ENCODE results near the gene PTPN14. TPM values are rescaled to one million over a fixed set of nuclear protein-coding genes. Genes with fewer than 3 reads are reported as not detected.
A peak's percentile ranks its signal among the peaks of the same experiment; 100 is the strongest.
"Not testable (repeated sequence)": the region's sequence is repeated elsewhere in the genome, so short reads cannot be mapped to it uniquely, and the experiment has no call there.

The PTPN14 gene
- polyA plus RNA-seq, 1 donor from 2014 or later: 0.08 TPM

DNA sequence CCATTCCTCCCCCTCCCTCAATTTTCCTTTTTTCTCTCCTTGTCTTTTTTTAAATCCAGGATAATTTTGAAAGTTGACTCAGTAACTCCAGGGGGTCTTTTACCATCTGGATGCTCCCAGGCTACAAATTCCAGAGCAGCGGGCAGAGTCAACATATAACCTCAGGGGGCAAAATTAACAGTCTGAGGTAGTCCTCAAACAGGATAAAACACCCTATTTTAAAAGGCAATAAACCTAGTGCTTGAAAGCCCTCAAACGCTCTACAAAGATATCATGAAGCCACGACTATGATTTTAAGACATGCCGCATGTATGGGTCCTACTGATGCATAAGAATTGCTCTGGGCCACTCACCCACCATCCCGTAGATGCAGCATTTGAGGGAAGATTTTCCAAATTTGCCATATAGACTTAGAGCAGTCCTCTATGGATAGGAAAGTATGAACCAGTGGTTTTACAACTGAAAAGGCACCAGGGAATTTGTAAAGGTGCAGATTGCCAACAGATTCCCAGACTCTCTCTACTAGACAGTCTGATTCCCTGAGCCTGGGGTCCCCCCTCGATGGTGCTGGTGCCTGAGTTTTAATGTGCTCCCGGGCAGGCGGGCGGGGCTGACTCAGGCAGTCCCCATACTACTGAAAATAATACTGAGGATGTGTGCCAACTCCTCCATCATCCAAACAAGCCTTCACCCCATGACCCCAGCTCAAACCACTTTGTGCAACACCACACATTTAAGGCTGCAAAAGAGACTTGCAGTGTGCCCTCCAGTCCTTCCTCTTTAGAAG is 37.2 kb downstream of the PTPN14 start:
- Mint-ChIP-seq H3K4me1 (no peaks in the 10 kb centered on the region), H3K9me3 (peaks cover 0 to 4% (median 3%) of the 10 kb centered on the region in 3 donors), H3K36me3 (peaks cover 1% of the 10 kb centered on the region), H3K4me3 (peak overlapping the region in 1 of 4 donors; percentile 61), H3K27me3 (peaks cover 9% of the 10 kb centered on the region), H3K27ac (no peak overlapping the region)

DNA sequence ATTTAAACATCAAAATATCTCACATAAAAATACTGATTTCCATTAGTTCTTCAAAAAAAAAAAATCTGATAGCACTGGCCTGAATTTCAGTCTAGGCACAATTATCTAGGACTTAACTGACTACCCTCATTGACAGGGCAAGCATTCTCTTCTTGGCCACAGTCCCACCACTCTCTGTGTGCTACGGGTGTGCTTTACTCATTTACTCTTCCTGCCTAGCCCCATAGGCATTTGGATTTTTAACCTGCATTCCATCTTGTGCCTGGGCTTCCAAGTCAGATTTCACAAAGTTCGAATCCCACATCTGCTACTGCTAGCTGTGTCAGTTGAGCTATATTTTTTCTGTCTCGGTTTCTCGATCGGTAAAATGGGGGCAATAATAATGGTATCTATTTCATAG is 38.0 kb downstream of the PTPN14 start:
- peaks cover 9% of the 10 kb centered on the region for H3K27me3 Mint-ChIP-seq

DNA sequence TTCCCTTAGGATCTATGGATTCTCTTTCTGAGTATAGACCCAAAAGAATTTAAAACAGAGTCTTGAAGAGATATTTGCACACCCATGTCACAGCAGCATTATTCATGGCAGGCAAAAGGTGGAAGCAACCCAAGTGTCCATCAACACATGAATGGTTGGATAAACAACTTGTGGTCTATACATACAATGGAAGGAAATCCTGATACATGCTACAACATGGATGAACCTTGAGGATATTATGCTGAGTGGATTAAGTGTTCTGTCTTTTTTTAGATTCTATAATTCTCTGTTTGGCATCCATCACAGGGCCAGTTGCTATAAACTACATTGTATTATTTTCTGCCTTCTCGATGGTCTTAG is 39.8 kb downstream of the PTPN14 start:
- H3K27me3 Mint-ChIP-seq: peaks cover 6% of the 10 kb centered on the region
- H3K4me1 Mint-ChIP-seq: no peaks in the 10 kb centered on the region
- H3K27ac Mint-ChIP-seq: no peak overlapping the region
- peaks cover 1% of the 10 kb centered on the region for H3K36me3 Mint-ChIP-seq
- H3K4me3 Mint-ChIP-seq: no peak overlapping the region
- peaks cover 0 to 4% (median 3%) of the 10 kb centered on the region in 3 donors for H3K9me3 Mint-ChIP-seq

More for the DNA sequence above, 38.0 kb downstream of the PTPN14 start:
- Mint-ChIP-seq H3K9me3 (peaks cover 0 to 4% (median 3%) of the 10 kb centered on the region in 3 donors), H3K4me3 (no peak overlapping the region), H3K36me3 (peaks cover 1% of the 10 kb centered on the region), H3K4me1 (no peaks in the 10 kb centered on the region), H3K27ac (no peak overlapping the region)

DNA sequence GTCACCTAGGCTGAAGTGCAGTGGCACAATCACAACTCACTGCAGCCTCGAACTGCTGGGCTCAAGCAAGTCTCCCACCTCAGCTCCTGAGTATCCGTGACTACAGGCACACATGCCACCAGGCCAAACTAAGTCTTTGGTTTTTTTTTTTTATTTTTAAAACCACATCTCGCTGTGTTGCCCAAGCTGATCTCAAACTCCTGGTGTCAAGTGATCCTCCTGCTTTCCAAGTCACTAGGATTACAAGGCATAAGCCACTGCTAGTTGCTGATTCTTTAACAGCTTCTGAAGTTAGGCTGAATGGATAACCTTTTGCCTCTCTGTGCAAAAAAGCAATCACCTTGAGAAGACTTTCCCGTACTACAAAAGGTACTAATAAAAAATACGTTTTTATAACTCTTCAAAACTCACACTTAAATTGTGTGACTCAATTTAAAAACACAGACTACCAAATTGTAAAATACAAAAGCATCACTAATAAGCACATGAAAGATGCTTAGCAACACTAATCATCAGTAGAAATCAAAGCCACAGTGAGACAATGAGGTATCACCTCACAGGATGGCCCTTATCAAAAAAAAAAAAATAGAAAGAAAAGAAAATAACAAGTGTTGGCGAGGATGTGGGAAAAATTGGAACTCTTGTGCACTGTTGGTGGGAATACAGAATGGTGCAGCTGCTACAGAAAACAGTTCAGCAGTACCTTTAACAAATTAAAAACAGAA is 40.3 kb downstream of the PTPN14 start:
- Mint-ChIP-seq H3K27me3 (peaks cover 6% of the 10 kb centered on the region), H3K4me1 (no peaks in the 10 kb centered on the region), H3K4me3 (no peak overlapping the region), H3K36me3 (peaks cover 1% of the 10 kb centered on the region), H3K27ac (no peak overlapping the region), H3K9me3 (peaks cover 0 to 4% (median 3%) of the 10 kb centered on the region in 3 donors)

GRCh38 chr1:214510477-214510876 is 40.9 kb downstream of the PTPN14 start:
- Mint-ChIP-seq H3K9me3 (peaks cover 0 to 4% (median 3%) of the 10 kb centered on the region in 3 donors), H3K27ac (no peak overlapping the region), H3K27me3 (peaks cover 6% of the 10 kb centered on the region), H3K4me3 (no peak overlapping the region), H3K36me3 (peaks cover 1% of the 10 kb centered on the region), H3K4me1 (no peaks in the 10 kb centered on the region)

- not testable (repeated sequence) for H3K4me3 Mint-ChIP-seq, H3K27me3 Mint-ChIP-seq, H3K9me3 Mint-ChIP-seq, H3K36me3 Mint-ChIP-seq, H3K4me1 Mint-ChIP-seq, H3K27ac Mint-ChIP-seq
Observed at GRCh38 chr1:214509622-214510021, 41.8 kb downstream of the PTPN14 start.

DNA sequence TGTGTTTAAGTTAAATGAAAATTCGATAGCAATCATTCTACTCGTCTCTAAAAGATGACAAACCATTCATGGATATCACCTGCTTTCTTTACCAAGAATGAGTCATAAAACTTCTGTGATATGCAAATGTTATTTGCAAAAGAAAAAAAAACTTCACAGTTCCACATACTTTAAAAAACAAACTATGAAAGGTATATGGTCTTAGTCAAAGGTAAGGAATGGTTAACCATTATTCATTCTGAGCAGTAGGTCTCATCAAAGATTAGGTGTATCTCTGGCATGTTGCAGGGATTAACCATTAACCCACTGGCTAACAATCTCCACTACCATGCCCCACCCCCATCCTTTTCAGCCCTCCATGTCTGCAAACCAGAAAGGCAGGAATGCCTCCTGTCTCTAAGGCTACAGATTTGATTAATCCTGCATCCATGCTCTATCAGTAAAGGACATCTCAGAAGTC is 44.4 kb downstream of the PTPN14 start:
- peaks cover 0 to 4% (median 3%) of the 10 kb centered on the region in 3 donors for H3K9me3 Mint-ChIP-seq
- H3K27me3 Mint-ChIP-seq: peaks cover 2% of the 10 kb centered on the region
- peaks cover 3% of the 10 kb centered on the region for H3K36me3 Mint-ChIP-seq
- H3K4me3 Mint-ChIP-seq: no peak overlapping the region
- no peaks in the 10 kb centered on the region for H3K4me1 Mint-ChIP-seq
- no peak overlapping the region for H3K27ac Mint-ChIP-seq

DNA sequence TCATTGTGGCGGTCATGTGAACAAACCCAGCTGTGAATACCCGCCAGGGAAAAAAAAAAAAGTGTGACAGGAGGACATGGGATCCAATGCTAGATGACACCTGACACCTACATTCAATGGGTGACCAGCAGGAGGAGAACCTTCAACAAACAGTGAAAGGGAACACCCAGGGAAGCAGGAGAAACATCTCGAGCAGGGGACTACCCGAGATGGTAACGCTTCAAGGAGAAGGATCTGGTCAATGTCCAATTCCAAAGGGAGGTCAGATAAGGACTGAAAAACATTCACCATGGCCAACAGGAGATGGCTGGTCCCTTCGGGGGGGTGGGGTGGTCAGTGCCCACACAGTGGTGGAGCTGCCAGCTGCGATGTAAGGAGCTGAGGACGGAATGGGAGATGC is 46.3 kb downstream of the PTPN14 start:
- H3K4me3 Mint-ChIP-seq: no peak overlapping the region
- peaks cover 0 to 4% (median 4%) of the 10 kb centered on the region in 3 donors for H3K9me3 Mint-ChIP-seq
- no peak overlapping the region for H3K27ac Mint-ChIP-seq
- H3K36me3 Mint-ChIP-seq: peaks cover 3% of the 10 kb centered on the region
- H3K4me1 Mint-ChIP-seq: no peaks in the 10 kb centered on the region
- H3K27me3 Mint-ChIP-seq: peaks cover 2% of the 10 kb centered on the region

DNA sequence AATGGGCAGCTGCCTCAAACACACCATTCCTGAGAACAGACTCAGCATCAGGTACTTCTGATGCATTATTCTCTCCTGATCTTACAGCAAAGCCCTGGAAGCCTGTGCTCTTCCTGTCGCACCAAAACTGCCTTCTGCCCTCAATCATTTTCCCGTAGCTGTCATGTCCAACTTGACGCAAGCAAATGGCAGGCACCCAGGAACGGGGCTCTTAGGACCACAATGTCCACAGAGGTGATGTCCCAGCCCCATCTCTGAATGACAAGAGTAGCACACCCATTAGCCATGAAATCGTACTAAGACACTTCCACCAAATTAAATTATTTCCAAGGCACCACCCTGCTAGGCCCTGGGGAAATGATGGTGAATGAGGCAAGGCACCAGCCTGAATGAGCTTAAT is 47.1 kb downstream of the PTPN14 start:
- H3K4me3 Mint-ChIP-seq: no peak overlapping the region
- no peaks in the 10 kb centered on the region for H3K4me1 Mint-ChIP-seq
- H3K27me3 Mint-ChIP-seq: no peaks in the 10 kb centered on the region
- H3K36me3 Mint-ChIP-seq: peaks cover 1% of the 10 kb centered on the region
- peaks cover 0 to 2% (median 0%) of the 10 kb centered on the region in 3 donors for H3K9me3 Mint-ChIP-seq
- H3K27ac Mint-ChIP-seq: no peak overlapping the region

DNA sequence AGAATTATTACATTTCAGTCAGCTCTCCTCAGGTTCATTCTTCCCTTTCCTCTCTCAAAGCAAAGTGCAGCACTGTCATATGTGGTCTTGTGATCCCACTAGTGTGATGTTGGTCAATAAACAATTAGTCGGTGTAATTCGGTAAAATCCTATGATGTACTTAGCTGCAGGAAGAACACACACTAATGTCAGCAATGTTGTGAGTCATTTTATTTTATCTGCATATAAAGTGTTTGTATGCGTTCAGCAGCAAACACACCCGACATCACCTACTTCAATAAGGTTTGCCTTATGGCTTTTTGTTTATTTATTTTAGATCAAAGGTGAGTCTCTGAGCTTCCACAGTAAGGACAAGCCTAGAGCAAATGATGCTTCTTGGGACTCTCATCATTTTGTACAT is 47.8 kb downstream of the PTPN14 start:
- no peak overlapping the region for H3K4me3 Mint-ChIP-seq
- H3K27ac Mint-ChIP-seq: no peak overlapping the region
- peaks cover 1% of the 10 kb centered on the region for H3K36me3 Mint-ChIP-seq
- peaks cover 0 to 2% (median 0%) of the 10 kb centered on the region in 3 donors for H3K9me3 Mint-ChIP-seq
- H3K27me3 Mint-ChIP-seq: no peaks in the 10 kb centered on the region
- H3K4me1 Mint-ChIP-seq: no peaks in the 10 kb centered on the region

DNA sequence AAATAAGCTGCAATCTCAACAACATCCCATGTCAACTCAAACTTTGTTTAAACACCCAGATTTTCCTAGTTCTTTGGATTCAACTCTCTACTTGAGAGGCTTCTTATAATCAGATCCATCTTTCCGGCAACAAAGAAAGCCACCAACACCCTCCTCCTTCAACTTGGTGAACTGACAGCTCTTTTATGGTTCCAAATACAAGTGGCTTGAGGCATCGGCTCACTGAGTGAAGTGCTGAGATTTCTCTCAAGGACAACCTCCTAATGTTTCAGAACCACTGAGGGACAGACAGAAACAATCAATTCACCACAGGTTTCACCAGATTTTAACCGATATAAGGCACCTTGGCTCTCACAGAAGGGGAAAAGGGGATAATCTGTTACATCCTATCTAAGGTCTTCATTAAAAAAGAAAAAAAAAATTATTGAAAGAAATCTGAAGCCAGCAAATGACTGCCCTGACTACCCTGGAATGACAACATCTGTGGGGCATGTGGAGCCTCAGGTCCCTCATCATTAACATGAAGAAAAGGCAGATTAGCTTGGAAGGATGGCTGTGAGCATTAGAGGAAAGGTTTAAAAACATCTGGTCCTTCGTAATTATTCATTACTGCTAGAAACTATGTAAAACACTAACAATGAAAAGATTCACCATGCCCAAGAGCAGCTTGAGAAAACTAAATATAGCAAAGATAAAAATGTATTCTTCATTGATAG is 50.9 kb downstream of the PTPN14 start:
- H3K27ac Mint-ChIP-seq: no peak overlapping the region
- peaks cover 0 to 2% (median 0%) of the 10 kb centered on the region in 3 donors for H3K9me3 Mint-ChIP-seq
- no peaks in the 10 kb centered on the region for H3K4me1 Mint-ChIP-seq
- no peaks in the 10 kb centered on the region for H3K27me3 Mint-ChIP-seq
- peaks cover 1% of the 10 kb centered on the region for H3K36me3 Mint-ChIP-seq
- H3K4me3 Mint-ChIP-seq: no peak overlapping the region

DNA sequence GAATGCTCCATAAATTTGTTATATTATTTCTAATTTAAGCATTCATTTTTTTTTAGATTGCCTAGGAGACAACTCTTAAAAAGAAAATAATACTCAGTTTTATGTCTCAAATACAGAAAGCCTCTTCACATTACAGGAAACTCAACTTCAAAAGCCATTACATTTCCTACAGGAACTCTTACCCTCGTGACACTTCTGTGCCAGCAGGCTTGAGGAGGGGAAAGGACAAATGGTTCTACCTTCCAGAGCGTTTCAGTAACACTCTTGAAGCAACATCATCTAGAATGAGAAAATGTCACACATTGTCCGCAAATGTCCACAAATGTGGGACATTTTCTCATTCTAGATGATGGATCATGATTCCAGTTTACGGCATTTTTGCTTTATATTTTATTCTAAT is 51.7 kb downstream of the PTPN14 start:
- Mint-ChIP-seq H3K27me3 (no peaks in the 10 kb centered on the region), H3K36me3 (no peaks in the 10 kb centered on the region), H3K4me3 (no peak overlapping the region)

GRCh38 chr1:214498021-214498420 is 53.4 kb downstream of the PTPN14 start:
- Mint-ChIP-seq H3K27me3 (no peaks in the 10 kb centered on the region), H3K4me1 (no peaks in the 10 kb centered on the region), H3K4me3 (no peak overlapping the region)

More for the DNA sequence above, 51.7 kb downstream of the PTPN14 start:
- no peak overlapping the region for H3K27ac Mint-ChIP-seq
- H3K4me1 Mint-ChIP-seq: no peaks in the 10 kb centered on the region
- peaks cover 0 to 2% (median 0%) of the 10 kb centered on the region in 3 donors for H3K9me3 Mint-ChIP-seq

DNA sequence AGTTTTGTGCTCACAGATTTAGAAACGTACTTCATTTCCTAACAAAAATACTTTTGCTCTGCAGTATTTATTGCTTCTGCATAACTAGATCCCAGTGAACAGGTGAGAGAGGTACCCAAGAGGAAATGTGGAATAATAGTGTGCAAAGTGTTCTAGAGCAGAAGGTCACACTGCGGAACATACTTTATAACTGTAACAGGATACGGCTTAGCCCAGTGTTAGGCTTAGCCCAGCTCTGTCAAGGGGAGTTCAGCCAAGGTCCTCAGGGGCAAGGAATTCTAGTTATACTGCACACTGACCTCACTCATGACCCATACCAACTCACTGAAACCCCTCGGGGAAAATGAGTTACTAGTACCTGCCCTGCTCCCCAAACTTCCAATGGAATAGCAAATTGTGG is 55.3 kb downstream of the PTPN14 start:
- Mint-ChIP-seq H3K27me3 (peaks cover 2% of the 10 kb centered on the region), H3K9me3 (peaks cover 0 to 2% (median 0%) of the 10 kb centered on the region in 3 donors), H3K4me1 (no peaks in the 10 kb centered on the region), H3K36me3 (no peaks in the 10 kb centered on the region), H3K27ac (no peak overlapping the region), H3K4me3 (no peak overlapping the region)

More at GRCh38 chr1:214498021-214498420, 53.4 kb downstream of the PTPN14 start:
- Mint-ChIP-seq H3K27ac (no peak overlapping the region), H3K36me3 (no peaks in the 10 kb centered on the region), H3K9me3 (peaks cover 0 to 2% (median 0%) of the 10 kb centered on the region in 3 donors)

GRCh38 chr1:214494706-214495105 is 56.7 kb downstream of the PTPN14 start:
- H3K9me3 Mint-ChIP-seq: no peaks in the 10 kb centered on the region
- H3K27me3 Mint-ChIP-seq: peaks cover 2% of the 10 kb centered on the region
- no peaks in the 10 kb centered on the region for H3K36me3 Mint-ChIP-seq
- H3K4me3 Mint-ChIP-seq: no peak overlapping the region
- H3K4me1 Mint-ChIP-seq: no peaks in the 10 kb centered on the region
- no peak overlapping the region for H3K27ac Mint-ChIP-seq

Measured in IgD-negative memory B cell (primary cell).